SJSA1 (cell line): ENCODE data around the gene SIRPA. TPM values are rescaled to one million over a fixed set of nuclear protein-coding genes. Genes with fewer than 3 reads are reported as not detected.

Source experiments
- DNase-seq, 2 experiments: peaks; one replicate each; pipeline ENCODE4 v3.0.0-alpha.2; 2015 to 2020; ENCODE audit warnings: low spot score in 2 of 2, low read depth in 1 of 2
- H3K27ac ChIP-seq: fragments of 250-450 bp; sonication (Bioruptor Pico); 2 replicates; pipeline ENCODE4 v1.5.1; 2020; ENCODE audit warnings: mild to moderate bottlenecking, moderate library complexity
- H3K27me3 ChIP-seq: fragments of 250-450 bp; sonication (Bioruptor Pico); replicated peaks from 2 replicates; pipeline ENCODE4 v1.5.1; 2020; ENCODE audit warnings: mild to moderate bottlenecking, moderate library complexity
- H3K36me3 ChIP-seq: fragments of 250-450 bp; sonication (Bioruptor Pico); 2 replicates; pipeline ENCODE4 v1.5.1; 2020; ENCODE audit warnings: mild to moderate bottlenecking
- H3K4me1 ChIP-seq: fragments of 250-450 bp; sonication (Bioruptor Pico); replicated peaks from 2 replicates; pipeline ENCODE4 v1.6.1; 2021; ENCODE audit warnings: mild to moderate bottlenecking
- H3K4me3 ChIP-seq: fragments of 250-450 bp; sonication (Bioruptor Pico); 2 replicates; pipeline ENCODE4 v1.5.1; 2020; ENCODE audit warnings: mild to moderate bottlenecking
- H3K9me3 ChIP-seq: fragments of 250-450 bp; sonication (Bioruptor Pico); replicated peaks from 2 replicates; pipeline ENCODE4 v1.5.1; 2020; ENCODE audit warnings: mild to moderate bottlenecking
- total RNA-seq: library from RNA; depleted of rRNA; stranded (reverse); fragments of >200 nt; shearing (Covaris generic); gene quantifications from 2 replicates; pipeline ENCODE4 v1.2.3, GENCODE V29; 2014

The SIRPA gene
- total RNA-seq, 1 experiment from 2014 or later: 4.7 TPM

GRCh38 chr20:1860446-1860845 is 34.8 kb upstream of the SIRPA start:
- DNase-seq: peak in 1 of 2 experiments; percentile 7
- Histone ChIP-seq H3K9me3 (no peaks in the 10 kb centered on the region), H3K4me1 (no peaks in the 10 kb centered on the region), H3K36me3 (no peaks in the 10 kb centered on the region), H3K27me3 (0 out of 2 replicates have a peak, but pooled peaks cover 4% of the 10 kb centered on the region), H3K4me3 (no peak overlapping the region), H3K27ac (no peak overlapping the region)

GRCh38 chr20:1861347-1861976 is 33.7 kb upstream of the SIRPA start:
- Histone ChIP-seq H3K9me3 (no peaks in the 10 kb centered on the region), H3K27ac (no peak overlapping the region), H3K4me3 (no peak overlapping the region), H3K36me3 (no peaks in the 10 kb centered on the region), H3K4me1 (no peaks in the 10 kb centered on the region), H3K27me3 (0 out of 2 replicates have a peak, but pooled peaks cover 5% of the 10 kb centered on the region)
- DNase-seq: no peak

- Histone ChIP-seq H3K4me3 (no peak overlapping the region), H3K4me1 (no peaks in the 10 kb centered on the region), H3K9me3 (no peaks in the 10 kb centered on the region), H3K36me3 (no peaks in the 10 kb centered on the region), H3K27ac (no peak overlapping the region), H3K27me3 (0 out of 2 replicates have a peak, but pooled peaks cover 5% of the 10 kb centered on the region)
- DNase-seq: no peak
These were observed 33.1 kb upstream of the SIRPA start for GRCh38 chr20:1861996-1862662.

- Histone ChIP-seq H3K9me3 (no peaks in the 10 kb centered on the region), H3K36me3 (no peaks in the 10 kb centered on the region), H3K4me3 (no peak overlapping the region), H3K27me3 (0 out of 2 replicates have a peak, but pooled peaks cover 5% of the 10 kb centered on the region), H3K27ac (no peak overlapping the region), H3K4me1 (no peaks in the 10 kb centered on the region)
- DNase-seq: no peak
These were observed 32.5 kb upstream of the SIRPA start for GRCh38 chr20:1862663-1863053.

GRCh38 chr20:1863296-1863695 is 31.9 kb upstream of the SIRPA start:
- Histone ChIP-seq H3K36me3 (no peaks in the 10 kb centered on the region), H3K9me3 (no peaks in the 10 kb centered on the region), H3K4me3 (no peak overlapping the region), H3K27ac (no peak overlapping the region), H3K27me3 (0 out of 2 replicates have a peak, but pooled peaks cover 5% of the 10 kb centered on the region), H3K4me1 (no peaks in the 10 kb centered on the region)
- no peak for DNase-seq

GRCh38 chr20:1866834-1867233 is 28.4 kb upstream of the SIRPA start:
- no peaks in the 10 kb centered on the region for H3K9me3 ChIP-seq
- DNase-seq: no peak

GRCh38 chr20:1867495-1868260 is 27.5 kb upstream of the SIRPA start:
- Histone ChIP-seq H3K9me3 (no peaks in the 10 kb centered on the region), H3K27me3 (0 out of 2 replicates have a peak, but pooled peaks cover 5% of the 10 kb centered on the region), H3K4me1 (no peaks in the 10 kb centered on the region), H3K4me3 (no peak overlapping the region), H3K36me3 (no peaks in the 10 kb centered on the region), H3K27ac (no peak overlapping the region)
- DNase-seq: no peak

More at GRCh38 chr20:1866834-1867233, 28.4 kb upstream of the SIRPA start:
- no peak overlapping the region for H3K4me3 ChIP-seq
- H3K4me1 ChIP-seq: no peaks in the 10 kb centered on the region
- H3K27me3 ChIP-seq: 0 out of 2 replicates have a peak, but pooled peaks cover 5% of the 10 kb centered on the region
- no peak overlapping the region for H3K27ac ChIP-seq
- no peaks in the 10 kb centered on the region for H3K36me3 ChIP-seq

GRCh38 chr20:1868856-1869255 is 26.4 kb upstream of the SIRPA start:
- Histone ChIP-seq H3K27ac (no peak overlapping the region), H3K4me1 (no peaks in the 10 kb centered on the region), H3K36me3 (no peaks in the 10 kb centered on the region), H3K9me3 (no peaks in the 10 kb centered on the region), H3K27me3 (0 out of 2 replicates have a peak, but pooled peaks cover 5% of the 10 kb centered on the region), H3K4me3 (no peak overlapping the region)
- DNase-seq: no peak

GRCh38 chr20:1870323-1870722 is 24.9 kb upstream of the SIRPA start:
- H3K36me3 ChIP-seq: no peaks in the 10 kb centered on the region
- peaks cover 4% of the 10 kb centered on the region for H3K4me1 ChIP-seq
- no peak overlapping the region for H3K27ac ChIP-seq
- no peaks in the 10 kb centered on the region for H3K9me3 ChIP-seq
- no peak overlapping the region for H3K4me3 ChIP-seq
- 0 out of 2 replicates have a peak, but pooled peaks cover 5% of the 10 kb centered on the region for H3K27me3 ChIP-seq
- no peak for DNase-seq

- Histone ChIP-seq H3K4me1 (peaks cover 11% of the 10 kb centered on the region), H3K9me3 (no peaks in the 10 kb centered on the region), H3K36me3 (no peaks in the 10 kb centered on the region), H3K27me3 (no peaks in the 10 kb centered on the region), H3K4me3 (no peak overlapping the region), H3K27ac (no peak overlapping the region)
- DNase-seq: no peak
These were observed 24.2 kb upstream of the SIRPA start for GRCh38 chr20:1870792-1871550.

- H3K27ac ChIP-seq: no peak overlapping the region
- H3K4me3 ChIP-seq: no peak overlapping the region
- H3K9me3 ChIP-seq: no peaks in the 10 kb centered on the region
- no peak for DNase-seq
- H3K36me3 ChIP-seq: no peaks in the 10 kb centered on the region
- no peaks in the 10 kb centered on the region for H3K27me3 ChIP-seq
- peaks cover 18% of the 10 kb centered on the region for H3K4me1 ChIP-seq
These were observed 23.3 kb upstream of the SIRPA start for GRCh38 chr20:1871807-1872458.

- H3K4me1 ChIP-seq: peaks cover 22% of the 10 kb centered on the region
- no peaks in the 10 kb centered on the region for H3K36me3 ChIP-seq
- no peaks in the 10 kb centered on the region for H3K9me3 ChIP-seq
- H3K27me3 ChIP-seq: no peaks in the 10 kb centered on the region
- H3K27ac ChIP-seq: no peak overlapping the region
- H3K4me3 ChIP-seq: no peak overlapping the region
- DNase-seq: no peak
These were observed 22.6 kb upstream of the SIRPA start for GRCh38 chr20:1872459-1873097.
